Bronchial epithelial cell (primary cell): ENCODE results near the gene NDUFA8. TPM values are rescaled to one million over a fixed set of nuclear protein-coding genes. Genes with fewer than 3 reads are reported as not detected.
A peak's percentile ranks its signal among the peaks of the same experiment; 100 is the strongest.

Experiments
- DNase-seq: peaks from one replicate; pipeline ENCODE4 v3.0.0-alpha.2; 2010; ENCODE audit warnings: low read depth
- FAIRE-seq: peaks from 2 replicates; lab custom pipeline; 2011; peaks lifted over from hg19 to GRCh38; lab: Jason Lieb, UNC
- H3K27me3 ChIP-seq: 2 replicates; pipeline ENCODE4 v1.5.1; 2011; ENCODE audit warnings: low read length; ENCODE audit not compliant: control insufficient read depth, insufficient read depth
- H3K36me3 ChIP-seq: 2 replicates; pipeline ENCODE4 v1.5.1; 2011; ENCODE audit warnings: low read length; ENCODE audit not compliant: control insufficient read depth, insufficient read depth
- H3K4me3 ChIP-seq: 2 replicates; pipeline ENCODE4 v1.5.1; 2011; ENCODE audit warnings: mild to moderate bottlenecking, low read depth, low read length, control low read depth
- CTCF ChIP-seq: IDR thresholded peaks from 2 replicates; pipeline ENCODE4 v1.5.1; 2011; ENCODE audit warnings: mild to moderate bottlenecking, moderate library complexity, low read length, control low read depth, inconsistent platforms; ENCODE audit not compliant: insufficient read depth, severe bottlenecking
- total RNA-seq: library from RNA; depleted of rRNA; stranded (reverse); fragments of >200 nt; gene quantifications from 2 replicates; pipeline ENCODE4 v1.2.1, GENCODE V29; 2014

NDUFA8 gene
- total RNA-seq, 1 donor from 2014 or later: 34.2 TPM

DNA sequence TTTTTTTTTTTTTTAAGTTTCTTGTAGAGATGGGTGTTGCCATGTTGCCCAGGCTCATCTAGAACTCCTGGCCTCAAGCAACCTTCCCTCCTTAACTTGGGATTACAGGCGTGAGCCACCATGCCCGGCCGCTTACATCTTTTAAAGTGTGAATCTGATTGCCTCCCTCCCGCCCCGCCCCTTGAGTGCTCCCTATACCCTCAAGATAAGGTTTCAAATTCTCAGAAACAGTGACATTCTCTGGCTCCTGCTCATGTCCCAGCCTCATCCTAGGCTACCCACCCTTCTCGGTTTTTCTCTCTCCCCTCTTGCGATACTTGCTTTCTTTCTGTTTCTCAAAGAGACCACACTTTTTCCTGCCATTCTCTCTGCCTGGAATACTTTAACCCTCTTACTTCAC is 12.6 kb upstream of the NDUFA8 start:
- DNase-seq: no peak
- peaks cover 4% of the 10 kb centered on the region for H3K27me3 ChIP-seq

GRCh38 chr9:122168356-122168755 is 8.8 kb upstream of the NDUFA8 start:
- H3K4me3 ChIP-seq: no peak overlapping the region
- DNase-seq (no peak), FAIRE-seq (no peak)
- TF ChIP-seq CTCF: no peak
- H3K36me3 ChIP-seq: no peaks in the 10 kb centered on the region
- peaks cover 5% of the 10 kb centered on the region for H3K27me3 ChIP-seq

More for the DNA sequence above, 12.6 kb upstream of the NDUFA8 start:
- no peak for FAIRE-seq
- H3K36me3 ChIP-seq: no peaks in the 10 kb centered on the region
- no peak for TF ChIP-seq CTCF
- no peak overlapping the region for H3K4me3 ChIP-seq

- DNase-seq: no peak
- Histone ChIP-seq H3K4me3 (no peak overlapping the region), H3K36me3 (no peaks in the 10 kb centered on the region), H3K27me3 (peaks cover 1% of the 10 kb centered on the region)
- no peak for TF ChIP-seq CTCF
- no peak for FAIRE-seq
Measured at GRCh38 chr9:122164286-122164685, 4.7 kb upstream of the NDUFA8 start.

DNA sequence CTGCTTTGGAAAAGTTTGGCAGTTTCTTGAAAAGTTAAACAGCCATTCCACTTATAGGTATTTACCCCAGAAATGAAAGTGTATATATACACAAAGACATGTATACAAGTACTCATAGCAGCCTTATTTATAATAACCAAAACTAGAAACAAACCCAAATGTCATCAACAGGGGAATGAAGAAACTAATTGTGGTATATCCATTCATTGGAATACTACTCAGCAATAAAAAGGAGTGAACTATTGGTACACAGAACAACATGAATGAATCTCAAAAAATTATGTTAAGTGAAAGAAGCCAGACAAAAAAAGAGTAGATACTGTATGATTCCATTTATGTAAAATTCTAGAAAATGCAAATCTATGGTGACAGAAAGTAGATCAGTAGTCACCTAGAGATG is 2.8 kb upstream of the NDUFA8 start:
- FAIRE-seq (no peak), DNase-seq (no peak)
- Histone ChIP-seq H3K4me3 (no peak overlapping the region), H3K36me3 (no peaks in the 10 kb centered on the region), H3K27me3 (peaks cover 1% of the 10 kb centered on the region)
- TF ChIP-seq CTCF: no peak

- DNase-seq (no peak), FAIRE-seq (no peak)
- Histone ChIP-seq H3K4me3 (peak overlapping the region; percentile 88), H3K36me3 (no peaks in the 10 kb centered on the region), H3K27me3 (no peaks in the 10 kb centered on the region)
- no peak for TF ChIP-seq CTCF
Measured at GRCh38 chr9:122159925-122160246, 307 bp upstream of the NDUFA8 start.

GRCh38 chr9:122158202-122158601 is 1.4 kb downstream of the NDUFA8 start:
- DNase-seq (peak; percentile 43), FAIRE-seq (no peak)
- peak; percentile 59 for TF ChIP-seq CTCF
- Histone ChIP-seq H3K27me3 (no peaks in the 10 kb centered on the region), H3K36me3 (no peaks in the 10 kb centered on the region), H3K4me3 (no peak overlapping the region)
